Naive thymus-derived CD8-positive, alpha-beta T cell (primary cell): Measurements from ENCODE around the gene LAMTOR5. TPM values are rescaled to one million over a fixed set of nuclear protein-coding genes. Genes with fewer than 3 reads are reported as not detected.
"Not testable (repeated sequence)": the region's sequence is repeated elsewhere in the genome, so short reads cannot be mapped to it uniquely, and the experiment has no call there.

ENCODE experiments used
- ATAC-seq, 2 donors: fragments of 150-1000 bp; cut with Tn5 transposase in 1 of 2; sonication (Bioruptor Pico), chemical (Tn5 transposase) in 1 of 2; 1 replicate in 1 of 2; 2 replicates in 1 of 2; pipeline ENCODE4 v1.10.0; 2021; ENCODE audit warnings: mild to moderate bottlenecking in 2 of 2, moderate library complexity in 2 of 2
- POLR2A ChIA-PET: fragments of 350-600 bp; sonication (Branson Sonifier 250); formaldehyde crosslinking; loops from one replicate; lab custom pipeline; 2021; ENCODE audit warnings: antibody characterized with exemption; lab: Charles Lee
- DNase-seq, 10 donors: peaks; one replicate each; pipeline versions ENCODE4 v3.0.0 to v3.0.0-alpha.2; 2020 to 2022
- H3K27ac Mint-ChIP-seq, 10 donors: one replicate each; pipeline ENCODE4 v1.8.0; 2020 to 2022; ENCODE audit warnings: mild to moderate bottlenecking in 10 of 10, mixed read lengths in 10 of 10, moderate library complexity in 4 of 10, inconsistent platforms in 1 of 10
- H3K27me3 Mint-ChIP-seq, 5 donors: one replicate each; pipeline ENCODE4 v1.8.0; 2021 to 2022; ENCODE audit warnings: mixed read lengths in 5 of 5
- H3K36me3 Mint-ChIP-seq, 3 donors: one replicate each; pipeline ENCODE4 v1.8.0; 2020 to 2022; ENCODE audit warnings: mixed read lengths in 3 of 3, mild to moderate bottlenecking in 2 of 3, inconsistent platforms in 1 of 3
- H3K4me1 Mint-ChIP-seq, 4 donors: one replicate each; pipeline ENCODE4 v1.8.0; 2021 to 2022; ENCODE audit warnings: mixed read lengths in 4 of 4
- H3K4me3 Mint-ChIP-seq, 10 donors: one replicate each; pipeline ENCODE4 v1.8.0; 2020 to 2022; ENCODE audit warnings: mild to moderate bottlenecking in 10 of 10, mixed read lengths in 10 of 10, moderate library complexity in 6 of 10, inconsistent platforms in 1 of 10
- H3K9me3 Mint-ChIP-seq, 9 donors: one replicate each; pipeline ENCODE4 v1.8.0; 2020 to 2022; ENCODE audit warnings: mixed read lengths in 9 of 9, mild to moderate bottlenecking in 3 of 9, inconsistent platforms in 1 of 9, moderate library complexity in 1 of 9
- polyA plus RNA-seq, 3 donors: library from polyadenylated mRNA; unstranded; fragments of 300-500 nt; fragmentation: Illumina TruSeq; gene quantifications; one replicate each; pipeline ENCODE4 v1.2.3, GENCODE V29; 2021
- total RNA-seq, 8 experiments: library from RNA in 2 of 8; stranded (reverse) in 2 of 8; gene quantifications; one replicate each; pipeline ENCODE4 v1.2.3 and lab custom pipeline; 2021 to 2026

LAMTOR5 gene
- total and polyA plus RNA-seq, 5 experiments from 2014 or later = 72.0 to 262 (median 192) TPM

DNA sequence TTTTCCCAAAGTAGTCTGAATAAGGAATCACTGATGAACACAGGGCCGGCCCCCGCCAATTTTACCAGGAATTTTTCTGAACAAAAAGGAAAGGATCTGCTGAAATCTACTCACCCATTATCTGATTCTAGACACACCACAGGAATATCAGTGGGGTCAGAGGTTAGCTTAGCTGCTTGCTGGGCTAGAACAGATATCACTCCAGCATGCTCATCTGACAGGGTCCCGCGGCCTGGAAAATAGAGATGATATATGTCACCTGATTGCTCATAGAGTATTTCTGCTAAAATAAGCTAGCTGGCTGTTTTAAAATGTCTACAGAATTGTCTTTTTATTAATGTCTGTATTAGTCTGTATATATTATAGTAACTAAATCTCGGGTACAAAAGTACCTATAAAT is 3.7 kb downstream of the LAMTOR5 start:
- no peak overlapping the region for H3K4me3 Mint-ChIP-seq
- H3K4me1 Mint-ChIP-seq = peaks cover 10 to 26% (median 21%) of the 10 kb centered on the region in 4 donors
- H3K27me3 Mint-ChIP-seq = no peaks in the 10 kb centered on the region
- DNase-seq (no peak), ATAC-seq (no peak)
- POLR2A ChIA-PET = no interaction called here
- peaks cover 5 to 52% (median 5%) of the 10 kb centered on the region in 3 donors for H3K36me3 Mint-ChIP-seq
- no peaks in the 10 kb centered on the region for H3K9me3 Mint-ChIP-seq
- H3K27ac Mint-ChIP-seq = peak overlapping the region in 1 of 10 donors; percentile 58

- H3K4me3 Mint-ChIP-seq, H3K9me3 Mint-ChIP-seq, H3K27ac Mint-ChIP-seq, DNase-seq, H3K4me1 Mint-ChIP-seq, ATAC-seq, H3K27me3 Mint-ChIP-seq: not testable (repeated sequence)
- POLR2A ChIA-PET = interaction anchor here (1.2 kb wide), 1 partner anchor 10 kb away, joined by 4 read pairs; no protein-coding TSS in a partner anchor
- H3K36me3 Mint-ChIP-seq = peaks cover 0 to 43% (median 16%) of the 10 kb centered on the region in 3 donors
Measured at GRCh38 chr1:110396259-110396958, 11.1 kb downstream of the LAMTOR5 start.

DNA sequence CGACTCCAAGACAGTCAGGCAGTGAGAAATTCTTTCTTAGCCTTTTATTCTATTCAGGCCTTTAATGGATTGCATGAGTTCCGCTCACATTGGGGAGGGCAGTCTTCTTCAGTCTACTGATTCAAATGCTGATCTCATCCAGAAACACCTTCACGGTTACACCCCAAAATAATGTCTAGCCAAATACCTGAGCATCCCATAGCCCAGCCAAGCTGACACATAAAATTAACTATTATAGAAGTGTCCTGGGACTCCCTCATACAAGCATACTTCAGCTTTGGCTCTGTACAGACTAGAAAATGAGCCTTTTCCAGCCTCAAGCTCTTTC is 13.0 kb downstream of the LAMTOR5 start:
- ATAC-seq = no peak
- Mint-ChIP-seq H3K36me3 (peaks cover 0 to 25% (median 14%) of the 10 kb centered on the region in 3 donors), H3K4me1 (peaks cover 0 to 7% (median 0%) of the 10 kb centered on the region in 4 donors), H3K9me3 (no peaks in the 10 kb centered on the region), H3K27ac (no peak overlapping the region), H3K27me3 (no peaks in the 10 kb centered on the region), H3K4me3 (no peak overlapping the region)
- DNase-seq = no peak
- POLR2A ChIA-PET = no interaction called here

DNA sequence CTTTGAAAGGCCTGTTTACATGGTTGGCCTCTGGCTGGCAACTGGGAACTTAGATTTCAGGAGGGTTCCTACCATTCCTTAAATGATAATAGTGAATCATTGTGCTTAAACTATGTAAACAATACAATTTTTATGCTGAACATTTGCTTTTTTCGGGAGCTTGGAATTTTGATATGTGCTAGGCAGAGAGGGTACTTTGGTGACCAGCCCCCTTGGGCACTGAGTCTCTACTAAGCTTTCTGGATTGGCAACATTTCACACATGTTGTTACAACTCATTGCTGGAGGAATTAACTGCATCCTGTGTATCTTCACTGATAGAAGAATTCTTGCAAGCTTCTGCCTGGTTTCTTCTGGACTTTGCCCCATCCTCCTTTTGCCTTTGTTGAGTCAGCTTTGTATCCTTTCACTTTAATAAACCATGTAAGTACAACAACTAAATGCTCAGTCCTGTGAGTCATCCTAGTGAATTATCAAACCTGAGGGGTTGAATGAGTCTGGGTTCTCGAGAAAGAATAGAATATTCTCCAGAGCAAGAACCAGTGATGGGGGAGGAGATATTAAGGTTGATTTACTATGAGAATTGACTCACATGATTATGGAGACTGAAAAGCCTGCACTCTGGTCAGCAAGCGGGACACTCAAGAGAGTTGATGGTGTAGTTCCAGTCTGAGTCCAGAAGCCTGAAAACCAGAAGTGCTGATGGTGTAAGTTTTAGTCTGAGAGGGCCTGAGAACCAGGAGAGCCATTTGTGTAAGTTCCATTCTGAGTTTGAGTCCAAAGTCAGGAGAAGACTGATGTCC is 13.6 kb downstream of the LAMTOR5 start:
- no peaks in the 10 kb centered on the region for H3K27me3 Mint-ChIP-seq
- H3K9me3 Mint-ChIP-seq = no peaks in the 10 kb centered on the region
- POLR2A ChIA-PET = interaction anchor here (1.4 kb wide), 1 partner anchor 14 kb away, joined by 4 read pairs; the partner anchor contains the start of gene LAMTOR5
- DNase-seq (no peak), ATAC-seq (no peak)
- H3K27ac Mint-ChIP-seq = no peak overlapping the region
- H3K4me1 Mint-ChIP-seq = peaks cover 0 to 7% (median 0%) of the 10 kb centered on the region in 4 donors
- H3K36me3 Mint-ChIP-seq = peaks cover 0 to 22% (median 14%) of the 10 kb centered on the region in 3 donors
- H3K4me3 Mint-ChIP-seq = no peak overlapping the region

DNA sequence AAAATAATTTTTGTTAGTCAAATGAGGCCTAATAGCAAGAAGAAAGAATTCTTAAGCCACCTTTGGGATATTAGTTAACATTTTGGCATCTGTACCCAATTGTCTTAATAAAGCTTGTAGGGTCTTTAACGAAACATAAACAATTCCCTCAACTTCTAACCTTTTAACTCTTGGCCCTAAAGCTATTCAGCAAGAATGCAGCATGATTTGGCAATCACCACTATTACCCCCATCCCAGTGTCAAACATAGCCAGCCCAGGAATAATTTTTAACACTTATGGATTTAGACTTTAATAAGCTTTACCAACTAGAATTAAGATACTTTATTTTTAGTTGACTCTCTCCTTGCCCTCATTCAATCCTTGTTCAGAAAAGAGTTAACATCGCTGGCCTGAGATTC is 14.2 kb downstream of the LAMTOR5 start:
- Mint-ChIP-seq H3K27ac (no peak overlapping the region), H3K27me3 (no peaks in the 10 kb centered on the region), H3K36me3 (peaks cover 0 to 16% (median 13%) of the 10 kb centered on the region in 3 donors), H3K4me3 (no peak overlapping the region), H3K4me1 (peaks cover 0 to 7% (median 0%) of the 10 kb centered on the region in 4 donors), H3K9me3 (no peaks in the 10 kb centered on the region)
- DNase-seq = no peak
- POLR2A ChIA-PET = interaction anchor here (1.4 kb wide), 1 partner anchor 14 kb away, joined by 4 read pairs; the partner anchor contains the start of gene LAMTOR5
- no peak for ATAC-seq

DNA sequence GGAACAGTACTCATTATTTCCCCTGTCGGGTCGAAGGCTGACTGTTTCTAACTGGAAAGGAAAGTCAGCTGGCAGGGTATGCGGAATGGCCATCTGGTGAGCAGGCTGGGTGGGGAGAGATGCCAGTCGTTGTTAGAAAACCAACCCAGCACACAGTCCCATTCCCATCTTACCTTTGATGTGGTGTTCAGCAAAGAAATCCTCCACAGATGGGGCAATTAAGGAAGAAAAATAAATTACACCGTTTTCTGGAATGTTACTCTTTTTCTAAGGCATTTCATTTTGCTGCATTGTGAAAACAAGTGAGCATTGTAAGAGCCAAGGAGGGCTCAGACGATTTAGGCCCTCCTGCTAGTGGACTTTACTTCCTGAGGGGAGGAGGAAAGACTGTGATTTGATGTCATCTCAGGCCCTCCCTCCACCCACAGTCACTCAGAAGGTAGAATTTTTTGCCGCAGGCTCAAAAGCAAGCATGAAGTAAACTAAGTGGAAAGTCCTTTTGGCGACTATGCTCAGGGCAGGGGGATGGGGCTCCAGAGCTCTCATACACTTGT is 16.7 kb downstream of the LAMTOR5 start, which contains the start of gene SLC16A4:
SLC16A4 (minus strand) TSS at position 335 of the 554 bp plus-strand sequence. CDS start 1,703 bp downstream, outside the sequence.
- POLR2A ChIA-PET = no interaction called here
- Mint-ChIP-seq H3K27me3 (no peaks in the 10 kb centered on the region), H3K4me1 (peaks cover 0 to 13% (median 3%) of the 10 kb centered on the region in 4 donors), H3K36me3 (peaks cover 0 to 13% (median 9%) of the 10 kb centered on the region in 3 donors), H3K27ac (peak within 1 kb of the TSS in 1 of 10 donors; percentile 0), H3K9me3 (no peaks in the 10 kb centered on the region), H3K4me3 (no peak within 1 kb of the TSS)
- DNase-seq = no peak
- ATAC-seq = no peak

GRCh38 chr1:110390096-110390495 is 17.4 kb downstream of the LAMTOR5 start:
- Mint-ChIP-seq H3K9me3 (no peaks in the 10 kb centered on the region), H3K4me1 (peaks cover 0 to 19% (median 2%) of the 10 kb centered on the region in 4 donors), H3K36me3 (peaks cover 0 to 13% (median 9%) of the 10 kb centered on the region in 3 donors), H3K27me3 (no peaks in the 10 kb centered on the region), H3K27ac (no peak overlapping the region), H3K4me3 (no peak overlapping the region)
- DNase-seq = no peak
- POLR2A ChIA-PET = no interaction called here
- no peak for ATAC-seq

- H3K4me1 Mint-ChIP-seq = peaks cover 4 to 42% (median 19%) of the 10 kb centered on the region in 4 donors
- no peak overlapping the region for H3K4me3 Mint-ChIP-seq
- no peak overlapping the region for H3K27ac Mint-ChIP-seq
- ATAC-seq (no peak), DNase-seq (no peak)
- POLR2A ChIA-PET = interaction anchor here (0.8 kb wide), 1 partner anchor 10 kb away, joined by 4 read pairs; no protein-coding TSS in a partner anchor
- peaks cover 0 to 2% (median 0%) of the 10 kb centered on the region in 3 donors for H3K36me3 Mint-ChIP-seq
- no peaks in the 10 kb centered on the region for H3K9me3 Mint-ChIP-seq
- H3K27me3 Mint-ChIP-seq = no peaks in the 10 kb centered on the region
Measured at GRCh38 chr1:110387048-110387754, 20.3 kb downstream of the LAMTOR5 start.

- ATAC-seq (no peak), DNase-seq (no peak)
- no peaks in the 10 kb centered on the region for H3K27me3 Mint-ChIP-seq
- peak overlapping the region in 1 of 10 donors; percentile 64 for H3K4me3 Mint-ChIP-seq
- peaks cover 0 to 2% (median 2%) of the 10 kb centered on the region in 3 donors for H3K36me3 Mint-ChIP-seq
- POLR2A ChIA-PET = interaction anchor here (1.1 kb wide), 1 partner anchor 46 kb away, joined by 4 read pairs; the partner anchor contains the start of gene RBM15
- peaks cover 4 to 53% (median 19%) of the 10 kb centered on the region in 4 donors for H3K4me1 Mint-ChIP-seq
- H3K27ac Mint-ChIP-seq = peak overlapping the region in 1 of 10 donors; percentile 84
- no peaks in the 10 kb centered on the region for H3K9me3 Mint-ChIP-seq
Measured at GRCh38 chr1:110385369-110385768, 22.1 kb downstream of the LAMTOR5 start.

GRCh38 chr1:110384581-110385321 is 22.7 kb downstream of the LAMTOR5 start:
- H3K27me3 Mint-ChIP-seq = no peaks in the 10 kb centered on the region
- H3K4me3 Mint-ChIP-seq = peak overlapping the region in 2 of 10 donors; percentile 5 to 73
- H3K27ac Mint-ChIP-seq = peak overlapping the region in 7 of 10 donors; percentile 20 to 85 (median 66)
- DNase-seq (peak in 1 of 10 donors; percentile 33), ATAC-seq (peak in 1 of 2 donors; percentile 67)
- H3K9me3 Mint-ChIP-seq = no peaks in the 10 kb centered on the region
- peaks cover 0 to 2% (median 2%) of the 10 kb centered on the region in 3 donors for H3K36me3 Mint-ChIP-seq
- POLR2A ChIA-PET = interaction anchor here (1.1 kb wide), 1 partner anchor 46 kb away, joined by 4 read pairs; the partner anchor contains the start of gene RBM15
- peaks cover 4 to 57% (median 19%) of the 10 kb centered on the region in 4 donors for H3K4me1 Mint-ChIP-seq
